ENCODE measurements around the gene CD247. TPM values are rescaled to one million over a fixed set of nuclear protein-coding genes. Genes with fewer than 3 reads are reported as not detected.

The CD247 gene
- polyA plus RNA-seq, 2 of the 4 experiments (the other 2 are of a cell fraction), result 0.10 to 0.27 TPM

- no peak for TF ChIP-seq FOSL2 (IDR thresholded peaks at IDR 0.05)
- no peak for TF ChIP-seq FOSL2 (CRISPR knock-in tag; IDR thresholded peaks at IDR 0.05)
- no peak for TF ChIP-seq RAD21 (conservative IDR thresholded peaks at IDR 0.05 in 1 of 2, IDR thresholded peaks at IDR 0.05 in 1 of 2)
- no peak for TF ChIP-seq USF2 (IDR thresholded peaks at IDR 0.05)
- TF ChIP-seq HDAC2 (IDR thresholded peaks at IDR 0.05), result no peak
- TF ChIP-seq, protein P1, sequence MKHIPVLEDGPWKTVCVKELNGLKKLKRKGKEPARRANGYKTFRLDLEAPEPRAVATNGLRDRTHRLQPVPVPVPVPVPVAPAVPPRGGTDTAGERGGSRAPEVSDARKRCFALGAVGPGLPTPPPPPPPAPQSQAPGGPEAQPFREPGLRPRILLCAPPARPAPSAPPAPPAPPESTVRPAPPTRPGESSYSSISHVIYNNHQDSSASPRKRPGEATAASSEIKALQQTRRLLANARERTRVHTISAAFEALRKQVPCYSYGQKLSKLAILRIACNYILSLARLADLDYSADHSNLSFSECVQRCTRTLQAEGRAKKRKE (CRISPR knock-in tag; IDR thresholded peaks at IDR 0.05; ENCODE audit: low read depth), result no peak
- TF ChIP-seq FOSB (CRISPR knock-in tag; IDR thresholded peaks at IDR 0.05), result no peak
Measured at GRCh38 chr1:167479331-167479979, 38.9 kb downstream of the CD247 start (continued).

GRCh38 chr1:167477986-167478385 is 40.3 kb downstream of the CD247 start:
- no peak for TF ChIP-seq MAFK (IDR thresholded peaks at IDR 0.05; ENCODE audit: partially characterized antibody)
- TF ChIP-seq HDAC2 (IDR thresholded peaks at IDR 0.05), result no peak
- no peak for TF ChIP-seq REST (IDR thresholded peaks at IDR 0.05)
- no peak for TF ChIP-seq NR3C1 (IDR thresholded peaks at IDR 0.05)
- no peak for TF ChIP-seq RFX5 (IDR thresholded peaks at IDR 0.05)
- no peak for TF ChIP-seq CHD4 (IDR thresholded peaks at IDR 0.05; ENCODE audit: borderline replicate concordance)
- TF ChIP-seq HMGXB4 (CRISPR knock-in tag; IDR thresholded peaks at IDR 0.05; ENCODE audit: borderline replicate concordance), result no peak
- no peak for TF ChIP-seq TP53 (CRISPR knock-in tag; IDR thresholded peaks at IDR 0.05)
- TF ChIP-seq MAZ (IDR thresholded peaks at IDR 0.05; ENCODE audit: borderline replicate concordance, low read depth, low read length), result no peak
- TF ChIP-seq POLR2AphosphoS2 (conservative IDR thresholded peaks at IDR 0.05; ENCODE audit: low read length), result no peak
- TF ChIP-seq NPAS2 (CRISPR knock-in tag; IDR thresholded peaks at IDR 0.05; ENCODE audit: borderline replicate concordance), result no peak
- no peak for TF ChIP-seq KDM1A (IDR thresholded peaks at IDR 0.05; ENCODE audit: low read depth)
- TF ChIP-seq, protein P2, sequence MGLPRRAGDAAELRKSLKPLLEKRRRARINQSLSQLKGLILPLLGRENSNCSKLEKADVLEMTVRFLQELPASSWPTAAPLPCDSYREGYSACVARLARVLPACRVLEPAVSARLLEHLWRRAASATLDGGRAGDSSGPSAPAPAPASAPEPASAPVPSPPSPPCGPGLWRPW (IDR thresholded peaks at IDR 0.05), result no peak
- no peak for ATAC-seq
- Histone ChIP-seq H3K27ac (no peak overlapping the region), H3K4me3 (no peak overlapping the region), H3K9me3 (no peaks in the 10 kb centered on the region), H3K4me2 (no peak overlapping the region), H3K4me1 (no peaks in the 10 kb centered on the region)
- ChIA-PET POLR2A (no interaction called here), CTCF (interaction anchor here (1.0 to 1.2 kb wide), 2 partner anchors 55 to 57 kb away, joined by 5 to 7 read pairs; no protein-coding TSS in a partner anchor)
- no peak for FAIRE-seq
- no peak for DNase-seq (ENCODE audit: low read depth in 1 of 2, low spot score in 1 of 2)
- 67% methylated on average over 5 of the region's 5 CpGs for WGBS (ENCODE audit: missing lambda C conversion rate)
